SK-N-SH treated with all-trans-retinoic acid at 6 μM for 48 hours (cell line): ENCODE results near the gene PYY.

Experiments
- ATAC-seq: fragments of 200-7000 bp; cut with Tn5 transposase; 3 replicates; pipeline ENCODE4 v1.9.1; 2020; ENCODE audit warnings: mild to moderate bottlenecking, moderate library complexity
- ARNTL ChIP-seq: fragments of 450-650 bp; formaldehyde crosslinking; IDR thresholded peaks from 2 replicates; pipeline ENCODE4 v1.5.0; 2020; ENCODE audit warnings: low read depth, mild to moderate bottlenecking, moderate library complexity, borderline replicate concordance
- BACH2 ChIP-seq: fragments of 250-450 bp; sonication (Bioruptor Pico); IDR thresholded peaks from 2 replicates; pipeline ENCODE4 v1.9.0; 2021; ENCODE audit warnings: mild to moderate bottlenecking, borderline replicate concordance
- CSDC2 ChIP-seq: fragments of 250-450 bp; sonication (Bioruptor Pico); IDR thresholded peaks from 2 replicates; pipeline ENCODE4 v1.5.0; 2020; ENCODE audit warnings: mild to moderate bottlenecking, moderate library complexity
- ISL1 ChIP-seq: fragments of 250-450 bp; sonication (Bioruptor Pico); IDR thresholded peaks from 2 replicates; pipeline ENCODE4 v2.1.2; 2022; ENCODE audit warnings: mild to moderate bottlenecking, moderate library complexity
- OSR1 ChIP-seq: fragments of 250-450 bp; sonication (Bioruptor Pico); IDR thresholded peaks from 2 replicates; pipeline ENCODE4 v1.8.0; 2022; ENCODE audit warnings: moderate library complexity, mild to moderate bottlenecking, inconsistent platforms
- POU6F1 ChIP-seq: fragments of 250-450 bp; sonication (Bioruptor Pico); IDR thresholded peaks from 2 replicates; pipeline ENCODE4 v1.8.0; 2021; ENCODE audit warnings: low read depth, mild to moderate bottlenecking, moderate library complexity, borderline replicate concordance
- PPARA ChIP-seq: fragments of 250-450 bp; sonication (Bioruptor Pico); IDR thresholded peaks from 2 replicates; pipeline ENCODE4 v1.5.0; 2020; ENCODE audit warnings: mild to moderate bottlenecking, borderline replicate concordance
- RARB ChIP-seq: fragments of 250-450 bp; sonication (Bioruptor Pico); IDR thresholded peaks from 2 replicates; pipeline ENCODE4 v1.8.0; 2021; ENCODE audit warnings: mild to moderate bottlenecking, moderate library complexity
- SNAI2 ChIP-seq: fragments of 250-450 bp; sonication (Bioruptor Pico); IDR thresholded peaks from 2 replicates; pipeline ENCODE4 v1.5.0; 2020; ENCODE audit warnings: mild to moderate bottlenecking, moderate library complexity
- TCF4 ChIP-seq: fragments of 250-450 bp; sonication (Bioruptor Pico); IDR thresholded peaks from 2 replicates; pipeline ENCODE4 v1.8.0; 2021; ENCODE audit warnings: mild to moderate bottlenecking, moderate library complexity, borderline replicate concordance
- TOX ChIP-seq: fragments of 250-450 bp; sonication (Bioruptor Pico); IDR thresholded peaks from 2 replicates; pipeline ENCODE4 v1.8.0; 2021; ENCODE audit warnings: mild to moderate bottlenecking, moderate library complexity, borderline replicate concordance
- ZC3H10 ChIP-seq: fragments of 250-450 bp; sonication (Bioruptor Pico); IDR thresholded peaks from 2 replicates; pipeline ENCODE4 v1.5.1; 2021; ENCODE audit warnings: mild to moderate bottlenecking, moderate library complexity
- ZFP3 ChIP-seq: fragments of 250-450 bp; sonication (Bioruptor Pico); IDR thresholded peaks from 2 replicates; pipeline ENCODE4 v1.5.0; 2020; ENCODE audit warnings: mild to moderate bottlenecking, moderate library complexity
- ZFP30 ChIP-seq: fragments of 450-650 bp; formaldehyde crosslinking; IDR thresholded peaks from 2 replicates; pipeline ENCODE4 v1.5.0; 2022; ENCODE audit warnings: mild to moderate bottlenecking, moderate library complexity
- ZNF70 ChIP-seq: fragments of 450-650 bp; formaldehyde crosslinking; IDR thresholded peaks from 2 replicates; pipeline ENCODE4 v1.5.0; 2020; ENCODE audit warnings: mild to moderate bottlenecking, moderate library complexity
- TF ChIP-seq, protein P1 (sequence below): fragments of 250-450 bp; sonication (Bioruptor Pico); IDR thresholded peaks from 2 replicates; pipeline ENCODE4 v1.5.1; 2021; ENCODE audit warnings: mild to moderate bottlenecking, moderate library complexity
- TF ChIP-seq, protein P2 (sequence below): fragments of 250-450 bp; sonication (Bioruptor Pico); IDR thresholded peaks from 2 replicates; pipeline ENCODE4 v1.8.0; 2020; ENCODE audit warnings: mild to moderate bottlenecking, moderate library complexity, borderline replicate concordance
- TF ChIP-seq, protein P3 (sequence below): fragments of 250-450 bp; sonication (Bioruptor Pico); IDR thresholded peaks from 2 replicates; pipeline ENCODE4 v1.5.0; 2020; ENCODE audit warnings: mild to moderate bottlenecking, moderate library complexity
- TF ChIP-seq, protein P4 (sequence below): fragments of 250-450 bp; sonication (Bioruptor Pico); IDR thresholded peaks from 2 replicates; pipeline ENCODE4 v1.5.1; 2020; ENCODE audit warnings: low read depth, mild to moderate bottlenecking, moderate library complexity

The PYY gene

DNA sequence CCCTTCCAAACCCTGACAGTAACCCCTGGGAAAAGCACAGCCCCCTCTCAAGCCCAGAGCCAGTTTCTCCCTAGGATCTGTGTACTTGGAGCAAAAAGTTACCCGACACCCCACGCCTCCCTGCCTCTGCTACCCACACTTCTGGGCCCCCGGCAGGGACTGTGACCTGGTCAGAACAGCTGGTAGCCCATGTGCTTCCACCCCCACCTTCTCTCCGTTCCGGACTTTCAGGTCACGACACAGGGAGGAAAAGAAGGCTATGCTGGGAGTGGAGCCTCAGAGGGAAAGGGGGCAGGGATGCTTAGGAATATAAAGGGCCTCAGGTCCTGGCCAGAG lies 17.8 kb downstream of the PYY start (continued):
- TF ChIP-seq TOX (CRISPR knock-in tag): no peak
- TF ChIP-seq, all 23 proteins: peak for 0

DNA sequence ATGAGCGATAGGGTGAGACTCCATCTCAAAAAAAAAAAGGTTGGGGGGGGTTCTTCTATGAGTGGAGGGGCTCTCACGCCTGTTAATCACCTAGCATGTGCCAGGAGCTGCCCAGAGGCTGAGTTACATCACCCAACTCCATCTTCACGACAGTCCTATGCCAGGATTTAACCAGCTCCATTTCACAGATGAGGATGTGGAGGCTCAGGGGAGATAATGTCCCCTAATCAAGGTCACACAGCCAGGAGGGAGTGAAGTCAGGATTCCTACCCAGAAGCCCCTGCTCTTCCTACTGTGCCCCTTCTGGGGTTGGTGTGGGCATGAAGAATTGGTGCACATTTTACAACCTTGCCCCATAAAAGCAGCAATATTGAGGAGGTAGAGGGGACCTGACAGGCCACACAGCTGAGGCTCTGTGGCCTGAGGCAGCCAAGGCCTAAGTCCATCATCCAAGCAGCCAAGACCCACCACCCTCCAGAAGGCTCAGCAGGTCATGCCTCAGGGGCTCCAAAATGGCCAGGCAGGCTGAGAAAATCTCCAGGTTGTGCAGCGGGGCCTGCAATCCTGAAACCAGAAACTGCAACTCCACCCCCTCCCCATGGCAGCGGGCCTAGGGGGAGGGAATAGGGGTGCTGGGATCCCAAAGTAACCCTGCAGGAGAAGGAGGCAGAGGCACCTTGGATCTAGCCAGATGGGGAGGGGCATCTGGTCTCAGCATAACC lies 18.4 kb downstream of the PYY start:
- no peak for TF ChIP-seq ARNTL
- TF ChIP-seq ZFP3: no peak
- no peak for TF ChIP-seq BACH2
- no peak for TF ChIP-seq PPARA (CRISPR knock-in tag)
- TF ChIP-seq, protein P1, sequence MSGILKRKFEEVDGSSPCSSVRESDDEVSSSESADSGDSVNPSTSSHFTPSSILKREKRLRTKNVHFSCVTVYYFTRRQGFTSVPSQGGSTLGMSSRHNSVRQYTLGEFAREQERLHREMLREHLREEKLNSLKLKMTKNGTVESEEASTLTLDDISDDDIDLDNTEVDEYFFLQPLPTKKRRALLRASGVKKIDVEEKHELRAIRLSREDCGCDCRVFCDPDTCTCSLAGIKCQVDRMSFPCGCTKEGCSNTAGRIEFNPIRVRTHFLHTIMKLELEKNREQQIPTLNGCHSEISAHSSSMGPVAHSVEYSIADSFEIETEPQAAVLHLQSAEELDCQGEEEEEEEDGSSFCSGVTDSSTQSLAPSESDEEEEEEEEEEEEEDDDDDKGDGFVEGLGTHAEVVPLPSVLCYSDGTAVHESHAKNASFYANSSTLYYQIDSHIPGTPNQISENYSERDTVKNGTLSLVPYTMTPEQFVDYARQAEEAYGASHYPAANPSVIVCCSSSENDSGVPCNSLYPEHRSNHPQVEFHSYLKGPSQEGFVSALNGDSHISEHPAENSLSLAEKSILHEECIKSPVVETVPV: no peak
- TF ChIP-seq, protein P2, sequence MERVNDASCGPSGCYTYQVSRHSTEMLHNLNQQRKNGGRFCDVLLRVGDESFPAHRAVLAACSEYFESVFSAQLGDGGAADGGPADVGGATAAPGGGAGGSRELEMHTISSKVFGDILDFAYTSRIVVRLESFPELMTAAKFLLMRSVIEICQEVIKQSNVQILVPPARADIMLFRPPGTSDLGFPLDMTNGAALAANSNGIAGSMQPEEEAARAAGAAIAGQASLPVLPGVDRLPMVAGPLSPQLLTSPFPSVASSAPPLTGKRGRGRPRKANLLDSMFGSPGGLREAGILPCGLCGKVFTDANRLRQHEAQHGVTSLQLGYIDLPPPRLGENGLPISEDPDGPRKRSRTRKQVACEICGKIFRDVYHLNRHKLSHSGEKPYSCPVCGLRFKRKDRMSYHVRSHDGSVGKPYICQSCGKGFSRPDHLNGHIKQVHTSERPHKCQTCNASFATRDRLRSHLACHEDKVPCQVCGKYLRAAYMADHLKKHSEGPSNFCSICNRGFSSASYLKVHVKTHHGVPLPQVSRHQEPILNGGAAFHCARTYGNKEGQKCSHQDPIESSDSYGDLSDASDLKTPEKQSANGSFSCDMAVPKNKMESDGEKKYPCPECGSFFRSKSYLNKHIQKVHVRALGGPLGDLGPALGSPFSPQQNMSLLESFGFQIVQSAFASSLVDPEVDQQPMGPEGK (CRISPR knock-in tag): no peak
- no peak for TF ChIP-seq ZFP30 (CRISPR knock-in tag)
- no peak for TF ChIP-seq TOX (CRISPR knock-in tag)
- TF ChIP-seq CSDC2 (CRISPR knock-in tag): no peak
- TF ChIP-seq ZC3H10 (CRISPR knock-in tag): no peak
- TF ChIP-seq TCF4 (CRISPR knock-in tag): no peak
- TF ChIP-seq, protein P3, sequence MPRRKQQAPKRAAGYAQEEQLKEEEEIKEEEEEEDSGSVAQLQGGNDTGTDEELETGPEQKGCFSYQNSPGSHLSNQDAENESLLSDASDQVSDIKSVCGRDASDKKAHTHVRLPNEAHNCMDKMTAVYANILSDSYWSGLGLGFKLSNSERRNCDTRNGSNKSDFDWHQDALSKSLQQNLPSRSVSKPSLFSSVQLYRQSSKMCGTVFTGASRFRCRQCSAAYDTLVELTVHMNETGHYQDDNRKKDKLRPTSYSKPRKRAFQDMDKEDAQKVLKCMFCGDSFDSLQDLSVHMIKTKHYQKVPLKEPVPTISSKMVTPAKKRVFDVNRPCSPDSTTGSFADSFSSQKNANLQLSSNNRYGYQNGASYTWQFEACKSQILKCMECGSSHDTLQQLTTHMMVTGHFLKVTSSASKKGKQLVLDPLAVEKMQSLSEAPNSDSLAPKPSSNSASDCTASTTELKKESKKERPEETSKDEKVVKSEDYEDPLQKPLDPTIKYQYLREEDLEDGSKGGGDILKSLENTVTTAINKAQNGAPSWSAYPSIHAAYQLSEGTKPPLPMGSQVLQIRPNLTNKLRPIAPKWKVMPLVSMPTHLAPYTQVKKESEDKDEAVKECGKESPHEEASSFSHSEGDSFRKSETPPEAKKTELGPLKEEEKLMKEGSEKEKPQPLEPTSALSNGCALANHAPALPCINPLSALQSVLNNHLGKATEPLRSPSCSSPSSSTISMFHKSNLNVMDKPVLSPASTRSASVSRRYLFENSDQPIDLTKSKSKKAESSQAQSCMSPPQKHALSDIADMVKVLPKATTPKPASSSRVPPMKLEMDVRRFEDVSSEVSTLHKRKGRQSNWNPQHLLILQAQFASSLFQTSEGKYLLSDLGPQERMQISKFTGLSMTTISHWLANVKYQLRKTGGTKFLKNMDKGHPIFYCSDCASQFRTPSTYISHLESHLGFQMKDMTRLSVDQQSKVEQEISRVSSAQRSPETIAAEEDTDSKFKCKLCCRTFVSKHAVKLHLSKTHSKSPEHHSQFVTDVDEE (CRISPR knock-in tag): no peak
- no peak for TF ChIP-seq OSR1 (CRISPR knock-in tag)
- TF ChIP-seq ISL1 (CRISPR knock-in tag): no peak
- TF ChIP-seq, protein P4, sequence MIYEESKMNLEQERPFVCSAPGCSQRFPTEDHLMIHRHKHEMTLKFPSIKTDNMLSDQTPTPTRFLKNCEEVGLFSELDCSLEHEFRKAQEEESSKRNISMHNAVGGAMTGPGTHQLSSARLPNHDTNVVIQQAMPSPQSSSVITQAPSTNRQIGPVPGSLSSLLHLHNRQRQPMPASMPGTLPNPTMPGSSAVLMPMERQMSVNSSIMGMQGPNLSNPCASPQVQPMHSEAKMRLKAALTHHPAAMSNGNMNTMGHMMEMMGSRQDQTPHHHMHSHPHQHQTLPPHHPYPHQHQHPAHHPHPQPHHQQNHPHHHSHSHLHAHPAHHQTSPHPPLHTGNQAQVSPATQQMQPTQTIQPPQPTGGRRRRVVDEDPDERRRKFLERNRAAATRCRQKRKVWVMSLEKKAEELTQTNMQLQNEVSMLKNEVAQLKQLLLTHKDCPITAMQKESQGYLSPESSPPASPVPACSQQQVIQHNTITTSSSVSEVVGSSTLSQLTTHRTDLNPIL (CRISPR knock-in tag): no peak
- no peak for TF ChIP-seq RARB (CRISPR knock-in tag)
- TF ChIP-seq ZNF70: no peak
- no peak for TF ChIP-seq POU6F1 (CRISPR knock-in tag)
- TF ChIP-seq SNAI2 (CRISPR knock-in tag): no peak
- ATAC-seq: no peak

DNA sequence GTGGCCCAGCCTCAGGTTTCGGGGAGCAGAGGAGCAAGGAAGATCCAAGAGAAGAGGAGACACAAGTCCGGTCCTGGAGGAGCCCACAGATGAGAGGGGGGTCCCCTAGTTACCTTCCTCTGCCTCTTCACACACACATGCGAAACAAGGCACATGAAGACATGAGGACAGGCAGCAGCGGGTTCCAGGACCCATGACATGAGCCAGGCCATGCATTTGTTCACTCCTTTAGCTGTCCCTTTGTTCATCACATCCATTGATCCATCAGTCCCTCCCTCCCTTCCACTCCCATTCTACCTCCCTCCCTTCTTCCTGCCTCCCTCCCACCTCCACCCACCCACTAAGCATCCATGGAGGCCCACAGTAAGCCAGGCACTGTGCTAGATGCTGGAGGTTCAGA lies 20.8 kb downstream of the PYY start:
- ATAC-seq: no peak
- TF ChIP-seq ARNTL: no peak
- TF ChIP-seq POU6F1 (CRISPR knock-in tag): no peak
- TF ChIP-seq, protein P3 (CRISPR knock-in tag): no peak
- no peak for TF ChIP-seq ZFP3
- no peak for TF ChIP-seq OSR1 (CRISPR knock-in tag)
- no peak for TF ChIP-seq TCF4 (CRISPR knock-in tag)
- TF ChIP-seq, all 23 proteins: peak for 0
